GM03348 (cell line): Measurements from ENCODE around the gene CT45A2.
"Not testable (repeated sequence)": the region's sequence is repeated elsewhere in the genome, so short reads cannot be mapped to it uniquely, and the experiment has no call there.

Experiments
- DNase-seq: peaks from one replicate; pipeline ENCODE4 v3.0.0; 2012; ENCODE audit warnings: low spot score

Gene CT45A2, protein sequence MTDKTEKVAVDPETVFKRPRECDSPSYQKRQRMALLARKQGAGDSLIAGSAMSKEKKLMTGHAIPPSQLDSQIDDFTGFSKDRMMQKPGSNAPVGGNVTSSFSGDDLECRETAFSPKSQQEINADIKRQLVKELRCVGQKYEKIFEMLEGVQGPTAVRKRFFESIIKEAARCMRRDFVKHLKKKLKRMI

DNA sequence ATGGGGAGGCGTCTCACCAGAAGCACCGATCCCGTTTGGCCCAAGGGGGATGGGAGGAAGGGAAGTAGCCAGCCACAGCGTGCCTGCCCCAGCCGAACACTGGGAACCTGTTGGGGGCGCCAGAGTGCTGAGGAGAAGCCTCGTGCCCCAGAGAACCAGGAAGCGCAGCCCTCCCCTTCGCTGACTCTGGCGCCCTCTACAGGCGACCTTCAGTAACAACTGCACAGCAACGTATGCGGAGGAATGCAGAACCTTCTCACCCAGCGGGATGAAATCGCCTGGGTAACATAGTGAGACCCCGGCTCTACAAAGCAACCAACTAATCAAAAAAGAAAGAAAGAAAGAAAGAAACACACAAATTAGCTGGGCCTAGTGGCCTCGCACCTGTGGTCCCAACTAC, at the start of gene CT45A2:
CT45A2 (minus strand) TSS at position 101 of the 400 bp plus-strand sequence. CDS start 3,747 bp downstream, outside the sequence.
- not testable (repeated sequence) for DNase-seq

DNA sequence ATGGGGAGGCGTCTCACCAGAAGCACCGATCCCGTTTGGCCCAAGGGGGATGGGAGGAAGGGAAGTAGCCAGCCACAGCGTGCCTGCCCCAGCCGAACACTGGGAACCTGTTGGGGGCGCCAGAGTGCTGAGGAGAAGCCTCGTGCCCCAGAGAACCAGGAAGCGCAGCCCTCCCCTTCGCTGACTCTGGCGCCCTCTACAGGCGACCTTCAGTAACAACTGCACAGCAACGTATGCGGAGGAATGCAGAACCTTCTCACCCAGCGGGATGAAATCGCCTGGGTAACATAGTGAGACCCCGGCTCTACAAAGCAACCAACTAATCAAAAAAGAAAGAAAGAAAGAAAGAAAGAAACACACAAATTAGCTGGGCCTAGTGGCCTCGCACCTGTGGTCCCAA, 34.6 kb upstream of the CT45A2 start, which contains the start of gene CT45A8:
CT45A8 (minus strand) TSS at position 101 of the 400 bp plus-strand sequence. CDS start 3,755 bp downstream, outside the sequence.
- DNase-seq = not testable (repeated sequence)

- DNase-seq = not testable (repeated sequence)
Measured at GRCh38 chrX:135837180-135837579, 17.4 kb upstream of the CT45A2 start, which contains the start of gene CT45A7. TSS of gene CT45A7 (minus strand) at chrX:135837280. CDS start at chrX:135833533, 3,747 bp downstream.

DNA sequence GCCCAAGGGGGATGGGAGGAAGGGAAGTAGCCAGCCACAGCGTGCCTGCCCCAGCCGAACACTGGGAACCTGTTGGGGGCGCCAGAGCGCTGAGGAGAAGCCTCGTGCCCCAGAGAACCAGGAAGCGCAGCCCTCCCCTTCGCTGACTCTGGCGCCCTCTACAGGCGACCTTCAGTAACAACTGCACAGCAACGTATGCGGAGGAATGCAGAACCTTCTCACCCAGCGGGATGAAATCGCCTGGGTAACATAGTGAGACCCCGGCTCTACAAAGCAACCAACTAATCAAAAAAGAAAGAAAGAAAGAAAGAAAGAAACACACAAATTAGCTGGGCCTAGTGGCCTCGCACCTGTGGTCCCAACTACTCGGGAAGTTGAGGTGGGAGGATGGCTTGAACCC, 17.1 kb downstream of the CT45A2 start, which contains the start of gene CT45A6:
CT45A6 (minus strand) TSS at position 101 of the 400 bp plus-strand sequence. CDS start 3,794 bp downstream, outside the sequence.
- DNase-seq = not testable (repeated sequence)

DNA sequence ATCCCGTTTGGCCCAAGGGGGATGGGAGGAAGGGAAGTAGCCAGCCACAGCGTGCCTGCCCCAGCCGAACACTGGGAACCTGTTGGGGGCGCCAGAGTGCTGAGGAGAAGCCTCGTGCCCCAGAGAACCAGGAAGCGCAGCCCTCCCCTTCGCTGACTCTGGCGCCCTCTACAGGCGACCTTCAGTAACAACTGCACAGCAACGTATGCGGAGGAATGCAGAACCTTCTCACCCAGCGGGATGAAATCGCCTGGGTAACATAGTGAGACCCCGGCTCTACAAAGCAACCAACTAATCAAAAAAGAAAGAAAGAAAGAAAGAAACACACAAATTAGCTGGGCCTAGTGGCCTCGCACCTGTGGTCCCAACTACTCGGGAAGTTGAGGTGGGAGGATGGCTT, 34.4 kb downstream of the CT45A2 start, which contains the start of gene CT45A5:
CT45A5 (minus strand) TSS at position 101 of the 400 bp plus-strand sequence. CDS start 3,774 bp downstream, outside the sequence.
- DNase-seq = not testable (repeated sequence)

- not testable (repeated sequence) for DNase-seq
Measured at GRCh38 chrX:135768091-135768490, 51.7 kb downstream of the CT45A2 start, which contains the start of gene CT45A3. TSS of gene CT45A3 (minus strand) at chrX:135768191. CDS start at chrX:135764444, 3,747 bp downstream.
